GM18858 (cell line): ENCODE data around the gene TRMT2A.

Source experiments
- ATAC-seq: cut with Tn5 transposase; IDR thresholded peaks from one replicate; pipeline ENCODE4 v1.9.1; 2021; ENCODE audit not compliant: unreplicated experiment

TRMT2A gene

GRCh38 chr22:20149257-20150250 lies 32.5 kb upstream of the TRMT2A start:
- no peak for ATAC-seq

- no peak for ATAC-seq
Measured at GRCh38 chr22:20148414-20148813, 31.4 kb upstream of the TRMT2A start.

- ATAC-seq, result no peak
Measured at GRCh38 chr22:20147237-20147988, 30.4 kb upstream of the TRMT2A start.

- no peak for ATAC-seq
Measured at GRCh38 chr22:20146777-20147176, 29.8 kb upstream of the TRMT2A start.

- no peak for ATAC-seq
Measured at GRCh38 chr22:20145832-20146223, 28.8 kb upstream of the TRMT2A start.

- no peak for ATAC-seq
Measured at GRCh38 chr22:20145206-20145831, 28.3 kb upstream of the TRMT2A start.

- no peak for ATAC-seq
Measured at GRCh38 chr22:20143883-20144665, 27.0 kb upstream of the TRMT2A start.

- ATAC-seq, result no peak
Measured at GRCh38 chr22:20142711-20143621, 25.9 kb upstream of the TRMT2A start.

GRCh38 chr22:20141186-20142077 lies 24.4 kb upstream of the TRMT2A start:
- no peak for ATAC-seq

GRCh38 chr22:20140521-20140964 lies 23.5 kb upstream of the TRMT2A start:
- no peak for ATAC-seq

GRCh38 chr22:20140107-20140445 lies 23.1 kb upstream of the TRMT2A start:
- no peak for ATAC-seq

GRCh38 chr22:20139391-20140106 lies 22.5 kb upstream of the TRMT2A start:
- ATAC-seq, result no peak

- ATAC-seq, result no peak
Measured at GRCh38 chr22:20138868-20139267, 21.8 kb upstream of the TRMT2A start.

GRCh38 chr22:20138417-20138738 lies 21.4 kb upstream of the TRMT2A start:
- no peak for ATAC-seq

GRCh38 chr22:20137671-20138416 lies 20.8 kb upstream of the TRMT2A start:
- no peak for ATAC-seq

GRCh38 chr22:20137113-20137512 lies 20.1 kb upstream of the TRMT2A start:
- no peak for ATAC-seq

- ATAC-seq, result no peak
Measured at GRCh38 chr22:20136603-20136873, 19.5 kb upstream of the TRMT2A start.
